WTC11 (cell line): Measurements from ENCODE around the gene KYNU. TPM values are rescaled to one million over a fixed set of nuclear protein-coding genes. Genes with fewer than 3 reads are reported as not detected.

Source experiments
- ATAC-seq: fragments of 200-7000 bp; cut with Tn5 transposase; 2 replicates; pipeline ENCODE4 v1.10.0; 2021; ENCODE audit warnings: mild to moderate bottlenecking, moderate library complexity
- CTCF ChIA-PET: fragments of 300-600 bp; sonication (Branson Sonifier 250); formaldehyde crosslinking; loops from one replicate; lab custom pipeline; 2021; ENCODE audit warnings: antibody characterized with exemption; lab: Charles Lee
- POLR2A ChIA-PET: fragments of 350-600 bp; sonication (Branson Sonifier 250); formaldehyde crosslinking; loops from one replicate; lab custom pipeline; 2021; ENCODE audit warnings: antibody characterized with exemption; lab: Charles Lee
- DNase-seq: peaks from one replicate; pipeline ENCODE4 v3.0.0; 2021; ENCODE audit warnings: low spot score
- H3K27ac Mint-ChIP-seq: 2 replicates; pipeline ENCODE4 v1.8.0; 2021; ENCODE audit warnings: mixed read lengths
- H3K27me3 Mint-ChIP-seq: 2 replicates; pipeline ENCODE4 v1.8.0; 2021; ENCODE audit warnings: low read depth, mild to moderate bottlenecking, moderate library complexity, mixed read lengths
- H3K36me3 Mint-ChIP-seq: 2 replicates; pipeline ENCODE4 v1.8.0; 2021; ENCODE audit warnings: mixed read lengths
- H3K4me1 Mint-ChIP-seq: 2 replicates; pipeline ENCODE4 v1.8.0; 2022; ENCODE audit warnings: mixed read lengths
- H3K4me3 Mint-ChIP-seq: 2 replicates; pipeline ENCODE4 v1.8.0; 2021; ENCODE audit warnings: mild to moderate bottlenecking, moderate library complexity, mixed read lengths
- H3K9me3 Mint-ChIP-seq: 2 replicates; pipeline ENCODE4 v1.8.0; 2021; ENCODE audit warnings: mixed read lengths
- CBFB ChIP-seq: sonication (generic); formaldehyde crosslinking; IDR thresholded peaks from 2 replicates; pipeline ENCODE4 v1.8.1; 2022; ENCODE audit warnings: mild to moderate bottlenecking, low read depth, missing genetic modification reagents
- CREB1 ChIP-seq: sonication (generic); formaldehyde crosslinking; IDR thresholded peaks from 2 replicates; pipeline ENCODE4 v1.8.0; 2023; ENCODE audit warnings: mild to moderate bottlenecking, missing genetic modification reagents
- CREM ChIP-seq: sonication (generic); formaldehyde crosslinking; IDR thresholded peaks from 2 replicates; pipeline ENCODE4 v1.8.1; 2022; ENCODE audit warnings: mild to moderate bottlenecking, missing genetic modification reagents, moderate library complexity
- ETV6 ChIP-seq: sonication (generic); formaldehyde crosslinking; IDR thresholded peaks from 2 replicates; pipeline ENCODE4 v1.8.1; 2022; ENCODE audit warnings: mild to moderate bottlenecking, missing genetic modification reagents
- FOXP1 ChIP-seq: sonication (generic); formaldehyde crosslinking; IDR thresholded peaks from 2 replicates; pipeline ENCODE4 v1.8.0; 2022; ENCODE audit warnings: missing genetic modification reagents, mild to moderate bottlenecking, moderate library complexity, borderline replicate concordance
- GTF2I ChIP-seq: fragments of 250-450 bp; sonication (Bioruptor Pico); conservative IDR thresholded peaks from 2 replicates; pipeline ENCODE4 v1.4.0; 2021; ENCODE audit warnings: mild to moderate bottlenecking
- JAZF1 ChIP-seq: fragments of 250-450 bp; sonication (Bioruptor Pico); IDR thresholded peaks from 2 replicates; pipeline ENCODE4 v1.9.0; 2021; ENCODE audit warnings: moderate library complexity, mild to moderate bottlenecking, inconsistent platforms
- KAT7 ChIP-seq: sonication (generic); formaldehyde crosslinking; IDR thresholded peaks from 2 replicates; pipeline ENCODE4 v1.8.1; 2023; ENCODE audit warnings: missing genetic modification reagents, mild to moderate bottlenecking, borderline replicate concordance
- MLX ChIP-seq: sonication (generic); formaldehyde crosslinking; IDR thresholded peaks from 2 replicates; pipeline ENCODE4 v1.8.1; 2023; ENCODE audit warnings: mild to moderate bottlenecking, missing genetic modification reagents, moderate library complexity
- MXD4 ChIP-seq: fragments of 250-450 bp; sonication (Bioruptor Pico); IDR thresholded peaks from 2 replicates; pipeline ENCODE4 v1.8.0; 2021; ENCODE audit warnings: mild to moderate bottlenecking, moderate library complexity, borderline replicate concordance
- SMAD4 ChIP-seq: sonication (generic); formaldehyde crosslinking; IDR thresholded peaks from 2 replicates; pipeline ENCODE4 v1.8.0; 2022; ENCODE audit warnings: mild to moderate bottlenecking, missing genetic modification reagents
- TCF7 ChIP-seq: sonication (generic); formaldehyde crosslinking; IDR thresholded peaks from 2 replicates; pipeline ENCODE4 v1.8.0; 2022; ENCODE audit warnings: mild to moderate bottlenecking, low read depth, missing genetic modification reagents, moderate library complexity
- ZNF317 ChIP-seq: sonication (generic); formaldehyde crosslinking; IDR thresholded peaks from 2 replicates; pipeline ENCODE4 v1.8.1; 2023; ENCODE audit warnings: low read depth, mild to moderate bottlenecking, moderate library complexity, missing genetic modification reagents, borderline replicate concordance
- ZNF396 ChIP-seq: fragments of 250-450 bp; sonication (Bioruptor Pico); IDR thresholded peaks from 2 replicates; pipeline ENCODE4 v1.8.0; 2021; ENCODE audit warnings: mild to moderate bottlenecking, moderate library complexity, borderline replicate concordance
- ZNF671 ChIP-seq: fragments of 250-450 bp; sonication (Bioruptor Pico); IDR thresholded peaks from 2 replicates; pipeline ENCODE4 v1.8.0; 2021; ENCODE audit warnings: mild to moderate bottlenecking
- total RNA-seq: library from RNA; stranded (reverse); gene quantifications from 3 replicates; pipeline ENCODE4 v1.2.3, GENCODE V29; 2021
- TF ChIP-seq, protein P1 (sequence below): sonication (generic); formaldehyde crosslinking; IDR thresholded peaks from 2 replicates; pipeline ENCODE4 v1.8.0; 2022; ENCODE audit warnings: missing genetic modification reagents
- TF ChIP-seq, protein P2 (sequence below): fragments of 200-600 bp; IDR thresholded peaks from 2 replicates; pipeline ENCODE4 v1.8.0; 2022; ENCODE audit warnings: antibody characterized with exemption
- TF ChIP-seq, protein P3 (sequence below): sonication (generic); formaldehyde crosslinking; IDR thresholded peaks from 2 replicates; pipeline ENCODE4 v1.8.0; 2023; ENCODE audit warnings: mild to moderate bottlenecking, missing genetic modification reagents
- TF ChIP-seq, protein P4 (sequence below): fragments of 250-450 bp; sonication (Bioruptor Pico); IDR thresholded peaks from 2 replicates; pipeline ENCODE4 v1.9.0; 2021; ENCODE audit warnings: moderate library complexity, mild to moderate bottlenecking, inconsistent platforms, borderline replicate concordance
- TF ChIP-seq, protein P5 (sequence below): sonication (generic); formaldehyde crosslinking; IDR thresholded peaks from 2 replicates; pipeline ENCODE4 v1.8.1; 2022; ENCODE audit warnings: low read depth, mild to moderate bottlenecking, moderate library complexity, missing genetic modification reagents, borderline replicate concordance
- TF ChIP-seq, protein P6 (sequence below): sonication (generic); formaldehyde crosslinking; IDR thresholded peaks from 2 replicates; pipeline ENCODE4 v1.8.1; 2023; ENCODE audit warnings: mild to moderate bottlenecking, missing genetic modification reagents

The KYNU gene
- total RNA-seq, 1 experiment from 2014 or later = 0.85 TPM

- no peak for TF ChIP-seq TCF7 (CRISPR knock-in tag)
- TF ChIP-seq, all 79 proteins: peak for 0
Observed at GRCh38 chr2:142981756-142982155, 104.3 kb downstream of the KYNU start (continued).

GRCh38 chr2:142983174-142983573 is 105.7 kb downstream of the KYNU start:
- H3K4me1 Mint-ChIP-seq = peaks cover 11% of the 10 kb centered on the region
- CTCF ChIA-PET = no interaction called here
- POLR2A ChIA-PET = no interaction called here
- H3K4me3 Mint-ChIP-seq = no peak overlapping the region
- TF ChIP-seq ZNF671 (CRISPR knock-in tag) (no peak), GTF2I (CRISPR knock-in tag) (no peak), CREB1 (CRISPR knock-in tag) (no peak), JAZF1 (no peak), KAT7 (no peak), CBFB (CRISPR knock-in tag) (no peak), ZNF396 (CRISPR knock-in tag) (no peak), ETV6 (CRISPR knock-in tag) (no peak), ZNF317 (no peak), MXD4 (no peak), MLX (no peak), SMAD4 (CRISPR knock-in tag) (no peak), CREM (CRISPR knock-in tag) (no peak), FOXP1 (no peak)
- TF ChIP-seq, protein P1, sequence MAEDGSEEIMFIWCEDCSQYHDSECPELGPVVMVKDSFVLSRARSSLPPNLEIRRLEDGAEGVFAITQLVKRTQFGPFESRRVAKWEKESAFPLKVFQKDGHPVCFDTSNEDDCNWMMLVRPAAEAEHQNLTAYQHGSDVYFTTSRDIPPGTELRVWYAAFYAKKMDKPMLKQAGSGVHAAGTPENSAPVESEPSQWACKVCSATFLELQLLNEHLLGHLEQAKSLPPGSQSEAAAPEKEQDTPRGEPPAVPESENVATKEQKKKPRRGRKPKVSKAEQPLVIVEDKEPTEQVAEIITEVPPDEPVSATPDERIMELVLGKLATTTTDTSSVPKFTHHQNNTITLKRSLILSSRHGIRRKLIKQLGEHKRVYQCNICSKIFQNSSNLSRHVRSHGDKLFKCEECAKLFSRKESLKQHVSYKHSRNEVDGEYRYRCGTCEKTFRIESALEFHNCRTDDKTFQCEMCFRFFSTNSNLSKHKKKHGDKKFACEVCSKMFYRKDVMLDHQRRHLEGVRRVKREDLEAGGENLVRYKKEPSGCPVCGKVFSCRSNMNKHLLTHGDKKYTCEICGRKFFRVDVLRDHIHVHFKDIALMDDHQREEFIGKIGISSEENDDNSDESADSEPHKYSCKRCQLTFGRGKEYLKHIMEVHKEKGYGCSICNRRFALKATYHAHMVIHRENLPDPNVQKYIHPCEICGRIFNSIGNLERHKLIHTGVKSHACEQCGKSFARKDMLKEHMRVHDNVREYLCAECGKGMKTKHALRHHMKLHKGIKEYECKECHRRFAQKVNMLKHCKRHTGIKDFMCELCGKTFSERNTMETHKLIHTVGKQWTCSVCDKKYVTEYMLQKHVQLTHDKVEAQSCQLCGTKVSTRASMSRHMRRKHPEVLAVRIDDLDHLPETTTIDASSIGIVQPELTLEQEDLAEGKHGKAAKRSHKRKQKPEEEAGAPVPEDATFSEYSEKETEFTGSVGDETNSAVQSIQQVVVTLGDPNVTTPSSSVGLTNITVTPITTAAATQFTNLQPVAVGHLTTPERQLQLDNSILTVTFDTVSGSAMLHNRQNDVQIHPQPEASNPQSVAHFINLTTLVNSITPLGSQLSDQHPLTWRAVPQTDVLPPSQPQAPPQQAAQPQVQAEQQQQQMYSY (CRISPR knock-in tag) = no peak
- TF ChIP-seq, protein P2, sequence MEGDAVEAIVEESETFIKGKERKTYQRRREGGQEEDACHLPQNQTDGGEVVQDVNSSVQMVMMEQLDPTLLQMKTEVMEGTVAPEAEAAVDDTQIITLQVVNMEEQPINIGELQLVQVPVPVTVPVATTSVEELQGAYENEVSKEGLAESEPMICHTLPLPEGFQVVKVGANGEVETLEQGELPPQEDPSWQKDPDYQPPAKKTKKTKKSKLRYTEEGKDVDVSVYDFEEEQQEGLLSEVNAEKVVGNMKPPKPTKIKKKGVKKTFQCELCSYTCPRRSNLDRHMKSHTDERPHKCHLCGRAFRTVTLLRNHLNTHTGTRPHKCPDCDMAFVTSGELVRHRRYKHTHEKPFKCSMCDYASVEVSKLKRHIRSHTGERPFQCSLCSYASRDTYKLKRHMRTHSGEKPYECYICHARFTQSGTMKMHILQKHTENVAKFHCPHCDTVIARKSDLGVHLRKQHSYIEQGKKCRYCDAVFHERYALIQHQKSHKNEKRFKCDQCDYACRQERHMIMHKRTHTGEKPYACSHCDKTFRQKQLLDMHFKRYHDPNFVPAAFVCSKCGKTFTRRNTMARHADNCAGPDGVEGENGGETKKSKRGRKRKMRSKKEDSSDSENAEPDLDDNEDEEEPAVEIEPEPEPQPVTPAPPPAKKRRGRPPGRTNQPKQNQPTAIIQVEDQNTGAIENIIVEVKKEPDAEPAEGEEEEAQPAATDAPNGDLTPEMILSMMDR = no peak
- TF ChIP-seq, protein P3, sequence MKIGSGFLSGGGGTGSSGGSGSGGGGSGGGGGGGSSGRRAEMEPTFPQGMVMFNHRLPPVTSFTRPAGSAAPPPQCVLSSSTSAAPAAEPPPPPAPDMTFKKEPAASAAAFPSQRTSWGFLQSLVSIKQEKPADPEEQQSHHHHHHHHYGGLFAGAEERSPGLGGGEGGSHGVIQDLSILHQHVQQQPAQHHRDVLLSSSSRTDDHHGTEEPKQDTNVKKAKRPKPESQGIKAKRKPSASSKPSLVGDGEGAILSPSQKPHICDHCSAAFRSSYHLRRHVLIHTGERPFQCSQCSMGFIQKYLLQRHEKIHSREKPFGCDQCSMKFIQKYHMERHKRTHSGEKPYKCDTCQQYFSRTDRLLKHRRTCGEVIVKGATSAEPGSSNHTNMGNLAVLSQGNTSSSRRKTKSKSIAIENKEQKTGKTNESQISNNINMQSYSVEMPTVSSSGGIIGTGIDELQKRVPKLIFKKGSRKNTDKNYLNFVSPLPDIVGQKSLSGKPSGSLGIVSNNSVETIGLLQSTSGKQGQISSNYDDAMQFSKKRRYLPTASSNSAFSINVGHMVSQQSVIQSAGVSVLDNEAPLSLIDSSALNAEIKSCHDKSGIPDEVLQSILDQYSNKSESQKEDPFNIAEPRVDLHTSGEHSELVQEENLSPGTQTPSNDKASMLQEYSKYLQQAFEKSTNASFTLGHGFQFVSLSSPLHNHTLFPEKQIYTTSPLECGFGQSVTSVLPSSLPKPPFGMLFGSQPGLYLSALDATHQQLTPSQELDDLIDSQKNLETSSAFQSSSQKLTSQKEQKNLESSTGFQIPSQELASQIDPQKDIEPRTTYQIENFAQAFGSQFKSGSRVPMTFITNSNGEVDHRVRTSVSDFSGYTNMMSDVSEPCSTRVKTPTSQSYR (CRISPR knock-in tag) = no peak
- TF ChIP-seq, protein P4, sequence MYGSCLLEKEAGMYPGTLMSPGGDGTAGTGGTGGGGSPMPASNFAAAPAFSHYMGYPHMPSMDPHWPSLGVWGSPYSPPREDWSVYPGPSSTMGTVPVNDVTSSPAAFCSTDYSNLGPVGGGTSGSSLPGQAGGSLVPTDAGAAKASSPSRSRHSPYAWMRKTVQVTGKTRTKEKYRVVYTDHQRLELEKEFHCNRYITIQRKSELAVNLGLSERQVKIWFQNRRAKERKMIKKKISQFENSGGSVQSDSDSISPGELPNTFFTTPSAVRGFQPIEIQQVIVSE (CRISPR knock-in tag) = no peak
- TF ChIP-seq, protein P5, sequence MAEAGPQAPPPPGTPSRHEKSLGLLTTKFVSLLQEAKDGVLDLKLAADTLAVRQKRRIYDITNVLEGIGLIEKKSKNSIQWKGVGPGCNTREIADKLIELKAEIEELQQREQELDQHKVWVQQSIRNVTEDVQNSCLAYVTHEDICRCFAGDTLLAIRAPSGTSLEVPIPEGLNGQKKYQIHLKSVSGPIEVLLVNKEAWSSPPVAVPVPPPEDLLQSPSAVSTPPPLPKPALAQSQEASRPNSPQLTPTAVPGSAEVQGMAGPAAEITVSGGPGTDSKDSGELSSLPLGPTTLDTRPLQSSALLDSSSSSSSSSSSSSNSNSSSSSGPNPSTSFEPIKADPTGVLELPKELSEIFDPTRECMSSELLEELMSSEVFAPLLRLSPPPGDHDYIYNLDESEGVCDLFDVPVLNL (CRISPR knock-in tag) = no peak
- TF ChIP-seq, protein P6, sequence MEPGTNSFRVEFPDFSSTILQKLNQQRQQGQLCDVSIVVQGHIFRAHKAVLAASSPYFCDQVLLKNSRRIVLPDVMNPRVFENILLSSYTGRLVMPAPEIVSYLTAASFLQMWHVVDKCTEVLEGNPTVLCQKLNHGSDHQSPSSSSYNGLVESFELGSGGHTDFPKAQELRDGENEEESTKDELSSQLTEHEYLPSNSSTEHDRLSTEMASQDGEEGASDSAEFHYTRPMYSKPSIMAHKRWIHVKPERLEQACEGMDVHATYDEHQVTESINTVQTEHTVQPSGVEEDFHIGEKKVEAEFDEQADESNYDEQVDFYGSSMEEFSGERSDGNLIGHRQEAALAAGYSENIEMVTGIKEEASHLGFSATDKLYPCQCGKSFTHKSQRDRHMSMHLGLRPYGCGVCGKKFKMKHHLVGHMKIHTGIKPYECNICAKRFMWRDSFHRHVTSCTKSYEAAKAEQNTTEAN = no peak
- no peaks in the 10 kb centered on the region for H3K9me3 Mint-ChIP-seq
- no peaks in the 10 kb centered on the region for H3K27me3 Mint-ChIP-seq
- no peak overlapping the region for H3K27ac Mint-ChIP-seq
- no peaks in the 10 kb centered on the region for H3K36me3 Mint-ChIP-seq
- no peak for DNase-seq
- ATAC-seq = no peak
